T-helper 1 cell treated with Interleukin-12 subunit alpha and Interleukin-12 subunit beta and Interleukin-4 antibody, amounts not matched to agents 30 μg/mL and 1 μg/mL, for 36 hours (primary cell): ENCODE measurements around the gene CCDC175.
A peak's percentile ranks its signal among the peaks of the same experiment; 100 is the strongest.

Experiments used
- H3K27ac Mint-ChIP-seq: one replicate; pipeline ENCODE4 v1.8.0; 2021; ENCODE audit warnings: mild to moderate bottlenecking, mixed read lengths
- H3K27me3 Mint-ChIP-seq: one replicate; pipeline ENCODE4 v1.8.0; 2021; ENCODE audit warnings: low read depth, mixed read lengths
- H3K36me3 Mint-ChIP-seq: one replicate; pipeline ENCODE4 v1.8.0; 2021; ENCODE audit warnings: low read depth, mixed read lengths
- H3K4me1 Mint-ChIP-seq: one replicate; pipeline ENCODE4 v1.8.0; 2021; ENCODE audit warnings: low read depth, mixed read lengths
- H3K4me3 Mint-ChIP-seq: one replicate; pipeline ENCODE4 v1.8.0; 2021; ENCODE audit warnings: mild to moderate bottlenecking, moderate library complexity, mixed read lengths
- H3K9me3 Mint-ChIP-seq: one replicate; pipeline ENCODE4 v1.8.0; 2021; ENCODE audit warnings: mixed read lengths

CCDC175 gene

GRCh38 chr14:59511916-59512575 lies 64.6 kb downstream of the CCDC175 start:
- Mint-ChIP-seq H3K27me3 (peaks cover 31% of the 10 kb centered on the region), H3K9me3 (no peaks in the 10 kb centered on the region), H3K4me3 (no peak overlapping the region), H3K4me1 (no peaks in the 10 kb centered on the region), H3K36me3 (no peaks in the 10 kb centered on the region), H3K27ac (no peak overlapping the region)

GRCh38 chr14:59510966-59511365 lies 65.6 kb downstream of the CCDC175 start:
- Mint-ChIP-seq H3K27me3 (peaks cover 26% of the 10 kb centered on the region), H3K36me3 (no peaks in the 10 kb centered on the region), H3K27ac (no peak overlapping the region), H3K4me1 (no peaks in the 10 kb centered on the region), H3K9me3 (no peaks in the 10 kb centered on the region), H3K4me3 (no peak overlapping the region)

- Mint-ChIP-seq H3K36me3 (no peaks in the 10 kb centered on the region), H3K4me3 (no peak overlapping the region), H3K27ac (no peak overlapping the region), H3K27me3 (peaks cover 23% of the 10 kb centered on the region), H3K4me1 (no peaks in the 10 kb centered on the region), H3K9me3 (no peaks in the 10 kb centered on the region)
Observed at GRCh38 chr14:59510001-59510400, 66.6 kb downstream of the CCDC175 start.

GRCh38 chr14:59509101-59509500 lies 67.5 kb downstream of the CCDC175 start:
- H3K27ac Mint-ChIP-seq: no peak overlapping the region
- H3K36me3 Mint-ChIP-seq: no peaks in the 10 kb centered on the region
- no peak overlapping the region for H3K4me3 Mint-ChIP-seq
- H3K9me3 Mint-ChIP-seq: no peaks in the 10 kb centered on the region
- no peaks in the 10 kb centered on the region for H3K4me1 Mint-ChIP-seq
- peaks cover 16% of the 10 kb centered on the region for H3K27me3 Mint-ChIP-seq

GRCh38 chr14:59507752-59508103 lies 68.9 kb downstream of the CCDC175 start:
- H3K36me3 Mint-ChIP-seq: no peaks in the 10 kb centered on the region
- no peak overlapping the region for H3K4me3 Mint-ChIP-seq
- no peaks in the 10 kb centered on the region for H3K9me3 Mint-ChIP-seq
- H3K27me3 Mint-ChIP-seq: peaks cover 16% of the 10 kb centered on the region
- no peaks in the 10 kb centered on the region for H3K4me1 Mint-ChIP-seq
- no peak overlapping the region for H3K27ac Mint-ChIP-seq

- no peaks in the 10 kb centered on the region for H3K36me3 Mint-ChIP-seq
- H3K27me3 Mint-ChIP-seq: peaks cover 16% of the 10 kb centered on the region
- no peaks in the 10 kb centered on the region for H3K4me1 Mint-ChIP-seq
- H3K27ac Mint-ChIP-seq: no peak overlapping the region
- H3K4me3 Mint-ChIP-seq: no peak overlapping the region
- no peaks in the 10 kb centered on the region for H3K9me3 Mint-ChIP-seq
Observed at GRCh38 chr14:59507063-59507751, 69.4 kb downstream of the CCDC175 start.

- Mint-ChIP-seq H3K27me3 (no peaks in the 10 kb centered on the region), H3K27ac (no peak overlapping the region), H3K4me1 (peaks cover 1% of the 10 kb centered on the region), H3K9me3 (no peaks in the 10 kb centered on the region), H3K4me3 (no peak overlapping the region), H3K36me3 (peaks cover 4% of the 10 kb centered on the region)
Observed at GRCh38 chr14:59503256-59503655, 73.4 kb downstream of the CCDC175 start.

GRCh38 chr14:59500732-59501131 lies 75.9 kb downstream of the CCDC175 start:
- Mint-ChIP-seq H3K4me3 (no peak overlapping the region), H3K9me3 (no peaks in the 10 kb centered on the region), H3K4me1 (peaks cover 1% of the 10 kb centered on the region), H3K36me3 (peaks cover 12% of the 10 kb centered on the region), H3K27ac (no peak overlapping the region), H3K27me3 (no peaks in the 10 kb centered on the region)

- H3K27ac Mint-ChIP-seq: no peak overlapping the region
- peaks cover 53% of the 10 kb centered on the region for H3K36me3 Mint-ChIP-seq
Observed at GRCh38 chr14:59492384-59492783, 84.2 kb downstream of the CCDC175 start.

GRCh38 chr14:59490756-59491155 lies 85.9 kb downstream of the CCDC175 start:
- Mint-ChIP-seq H3K27me3 (no peaks in the 10 kb centered on the region), H3K9me3 (no peaks in the 10 kb centered on the region), H3K4me3 (no peak overlapping the region), H3K36me3 (peaks cover 49% of the 10 kb centered on the region), H3K27ac (no peak overlapping the region), H3K4me1 (peaks cover 34% of the 10 kb centered on the region)

More at GRCh38 chr14:59492384-59492783, 84.2 kb downstream of the CCDC175 start:
- Mint-ChIP-seq H3K9me3 (no peaks in the 10 kb centered on the region), H3K4me1 (peaks cover 31% of the 10 kb centered on the region), H3K4me3 (no peak overlapping the region), H3K27me3 (no peaks in the 10 kb centered on the region)

- Mint-ChIP-seq H3K4me3 (peak overlapping the region; percentile 92), H3K4me1 (peaks cover 55% of the 10 kb centered on the region), H3K9me3 (no peaks in the 10 kb centered on the region), H3K36me3 (peaks cover 17% of the 10 kb centered on the region), H3K27ac (peak overlapping the region; percentile 91), H3K27me3 (no peaks in the 10 kb centered on the region)
Observed at GRCh38 chr14:59484639-59485175, 91.9 kb downstream of the CCDC175 start.

- Mint-ChIP-seq H3K9me3 (no peaks in the 10 kb centered on the region), H3K4me1 (peaks cover 49% of the 10 kb centered on the region), H3K4me3 (peak within 1 kb of the TSS; percentile 92), H3K36me3 (peaks cover 10% of the 10 kb centered on the region), H3K27me3 (no peaks in the 10 kb centered on the region), H3K27ac (peak within 1 kb of the TSS; percentile 91)
Observed at GRCh38 chr14:59483819-59484638, 92.6 kb downstream of the CCDC175 start, which contains the start of the genes JKAMP and L3HYPDH. Gene JKAMP (plus strand): TSS chr14:59484517. CDS start chr14:59484590, 73 bp downstream. Gene L3HYPDH (minus strand): TSS chr14:59484408. CDS start chr14:59484316, 92 bp downstream.

GRCh38 chr14:59483363-59483762 lies 93.2 kb downstream of the CCDC175 start:
- peak overlapping the region; percentile 37 for H3K27ac Mint-ChIP-seq
- H3K27me3 Mint-ChIP-seq: no peaks in the 10 kb centered on the region
- H3K36me3 Mint-ChIP-seq: peaks cover 5% of the 10 kb centered on the region
- no peaks in the 10 kb centered on the region for H3K9me3 Mint-ChIP-seq
- H3K4me3 Mint-ChIP-seq: peak overlapping the region; percentile 92
- peaks cover 46% of the 10 kb centered on the region for H3K4me1 Mint-ChIP-seq

GRCh38 chr14:59482541-59483331 lies 93.9 kb downstream of the CCDC175 start:
- Mint-ChIP-seq H3K27me3 (no peaks in the 10 kb centered on the region), H3K36me3 (peaks cover 4% of the 10 kb centered on the region), H3K9me3 (no peaks in the 10 kb centered on the region), H3K4me1 (peaks cover 44% of the 10 kb centered on the region), H3K27ac (peak overlapping the region; percentile 37), H3K4me3 (peak overlapping the region; percentile 92)
